Medulla oblongata (tissue), 1 donor: ENCODE measurements around the gene UCP3.
A peak's percentile ranks its signal among the peaks of the same experiment; 100 is the strongest.
"Not testable (repeated sequence)": the region's sequence is repeated elsewhere in the genome, so short reads cannot be mapped to it uniquely, and the experiment has no call there.

Experiments
- DNase-seq: peaks from one replicate; pipeline ENCODE4 v3.0.0-alpha.2; 2015; ENCODE audit errors: extremely low spot score

Gene UCP3

GRCh38 chr11:74000307-74001133 is 8.4 kb downstream of the UCP3 start:
- no peak for DNase-seq

DNA sequence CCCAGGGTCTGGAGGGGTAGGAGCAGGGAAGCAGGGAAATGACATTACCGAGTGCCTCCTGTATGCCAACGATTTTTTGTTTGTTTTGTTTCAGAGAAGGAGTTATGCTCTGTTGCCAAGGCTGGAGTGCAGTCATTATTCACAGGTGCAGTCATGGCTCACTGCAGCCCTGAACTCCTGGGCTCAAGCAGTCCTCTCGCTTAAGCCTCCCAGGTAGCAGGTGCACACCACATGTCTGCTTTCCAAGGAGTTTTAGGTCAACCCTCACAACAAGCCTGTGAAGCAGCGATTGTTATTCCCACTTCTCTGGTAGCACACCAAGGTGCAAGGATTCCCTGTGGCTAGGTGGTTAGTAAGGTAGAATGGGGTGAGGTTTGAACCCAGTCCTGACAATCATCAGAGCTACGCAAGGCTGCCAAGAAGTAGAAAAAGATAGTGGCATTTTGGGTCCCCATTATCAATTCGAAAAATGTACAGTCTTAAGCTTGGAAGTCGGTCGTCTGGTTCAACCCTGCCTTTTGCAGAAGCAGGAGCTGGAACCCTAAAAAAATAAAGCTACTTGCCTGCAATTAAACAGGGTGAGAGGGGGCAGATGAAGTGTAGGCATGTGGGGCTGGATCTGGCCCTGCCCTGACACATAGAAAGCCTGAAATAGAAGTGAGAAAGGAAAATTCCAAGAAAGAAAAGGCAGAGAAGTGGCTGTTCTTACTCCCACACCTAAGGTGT is 9.1 kb downstream of the UCP3 start:
- DNase-seq, result no peak

- no peak for DNase-seq
Measured at GRCh38 chr11:73998846-73999575, 9.9 kb downstream of the UCP3 start.

- DNase-seq, result no peak
Measured at GRCh38 chr11:73997120-73997770, 11.6 kb downstream of the UCP3 start.

GRCh38 chr11:73996161-73996747 is 12.6 kb downstream of the UCP3 start:
- no peak for DNase-seq

- no peak for DNase-seq
Measured at GRCh38 chr11:73995731-73996130, 13.2 kb downstream of the UCP3 start.

GRCh38 chr11:73995247-73995646 is 13.6 kb downstream of the UCP3 start:
- DNase-seq, result peak; percentile 55

DNA sequence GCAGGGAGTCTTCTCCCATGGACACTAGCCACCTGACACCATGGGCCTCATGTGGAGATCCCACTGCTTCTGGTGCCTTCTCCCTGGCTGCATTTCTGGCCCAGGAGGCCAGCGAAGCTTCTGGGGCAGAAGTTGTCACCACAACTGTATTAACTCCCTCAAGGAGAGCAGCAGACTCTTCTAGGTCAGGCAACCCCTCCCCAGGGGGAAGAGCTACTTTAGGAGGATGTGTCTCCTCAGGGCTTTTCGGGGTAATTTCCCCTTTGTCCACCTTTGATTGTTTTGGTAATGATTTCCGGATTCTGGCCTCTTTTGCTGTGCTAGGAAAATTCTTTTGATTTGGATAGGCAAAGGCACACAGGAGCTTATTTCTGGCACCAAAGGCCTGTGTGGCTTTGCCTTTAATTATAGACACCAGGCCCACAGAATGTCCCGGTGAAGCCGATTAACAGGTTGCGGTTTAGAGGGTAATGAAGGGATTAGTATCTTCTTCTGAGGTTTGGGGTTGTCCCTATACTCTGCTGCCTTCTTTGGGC is 17.3 kb downstream of the UCP3 start:
- no peak for DNase-seq

GRCh38 chr11:73990730-73991129 is 18.2 kb downstream of the UCP3 start:
- DNase-seq, result no peak

GRCh38 chr11:73989156-73989555 is 19.7 kb downstream of the UCP3 start:
- DNase-seq, result no peak

DNA sequence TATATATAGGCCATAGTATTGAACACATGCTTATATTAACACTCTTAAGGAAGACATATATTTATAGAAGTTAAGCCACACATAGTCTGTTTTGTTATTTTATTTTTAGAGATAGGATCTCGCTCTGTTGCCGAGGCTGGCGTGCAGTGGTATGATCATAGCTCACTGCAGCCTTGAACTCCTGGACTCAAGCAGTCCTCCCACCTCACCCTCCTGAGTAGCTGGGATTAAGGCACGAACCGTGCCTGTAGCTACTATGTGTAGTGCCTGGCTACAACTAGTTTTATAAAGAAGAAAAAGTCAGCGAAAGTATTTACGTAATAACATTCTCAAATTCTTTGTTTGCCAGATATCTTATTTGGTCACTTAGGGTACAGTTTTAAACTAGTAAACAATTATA is 20.7 kb downstream of the UCP3 start:
- no peak for DNase-seq

- DNase-seq, result not testable (repeated sequence)
Measured at GRCh38 chr11:73985661-73986060, 23.2 kb downstream of the UCP3 start.

GRCh38 chr11:73983741-73984538 is 24.9 kb downstream of the UCP3 start:
- no peak for DNase-seq

GRCh38 chr11:73982990-73983740 is 25.7 kb downstream of the UCP3 start:
- peak; percentile 97 for DNase-seq

- DNase-seq, result peak; percentile 77
Measured at GRCh38 chr11:73982595-73982989, 26.3 kb downstream of the UCP3 start, which contains the start of gene UCP2. UCP2 (minus strand) TSS chr11:73982843; CDS start chr11:73978378, 4,465 bp downstream.

- no peak for DNase-seq
Measured at GRCh38 chr11:73981051-73981805, 27.7 kb downstream of the UCP3 start.

GRCh38 chr11:73980001-73980961 is 28.6 kb downstream of the UCP3 start:
- DNase-seq, result peak; percentile 52
